A549 (cell line): ENCODE measurements around the gene PTPRD.

Experiments
- CBX2 ChIP-seq: fragments of 200-600 bp; sonication (generic); IDR thresholded peaks from 2 replicates; pipeline ENCODE4 v1.6.1; 2016; ENCODE audit warnings: low read depth, mild to moderate bottlenecking, borderline replicate concordance
- ELK1 ChIP-seq: fragments of 150-350 bp; IDR thresholded peaks from 2 replicates; pipeline ENCODE4 v1.6.1; 2014; ENCODE audit warnings: low read depth, mild to moderate bottlenecking, low read length
- EP300 ChIP-seq, 2 experiments: fragments of >200 bp; sonication (Bioruptor Twin); formaldehyde crosslinking; IDR thresholded peaks; 2 replicates in 1 of 2; 3 replicates in 1 of 2; pipeline ENCODE4 v1.6.1; 2016 to 2017
- KDM5A ChIP-seq: fragments of 200-600 bp; sonication (generic); IDR thresholded peaks from 2 replicates; pipeline ENCODE4 v1.6.1; 2016; ENCODE audit warnings: antibody characterized with exemption, mild to moderate bottlenecking
- MAFK ChIP-seq: fragments of 450-650 bp; IDR thresholded peaks from 2 replicates; pipeline ENCODE4 v1.6.1; 2014; ENCODE audit not compliant: partially characterized antibody
- MAZ ChIP-seq: fragments of 150-350 bp; IDR thresholded peaks from 2 replicates; pipeline ENCODE4 v1.6.1; 2014; ENCODE audit warnings: antibody characterized with exemption, low read depth, low read length, borderline replicate concordance
- POLR2A ChIP-seq: IDR thresholded peaks from 2 replicates; pipeline ENCODE4 v1.6.1; 2012; ENCODE audit warnings: mild to moderate bottlenecking, low read length
- RAD21 ChIP-seq, 2 experiments: fragments of >200 bp in 1 of 2; sonication (Bioruptor Twin) in 1 of 2; formaldehyde crosslinking in 1 of 2; IDR thresholded peaks in 1 of 2; conservative IDR thresholded peaks in 1 of 2; 2 replicates in 1 of 2; 3 replicates in 1 of 2; pipeline ENCODE4 v1.6.1; 2012 to 2018; ENCODE audit warnings: inconsistent platforms in 1 of 2
- RCOR1 ChIP-seq: fragments of 150-350 bp; IDR thresholded peaks from 2 replicates; pipeline ENCODE4 v1.6.1; 2014; ENCODE audit warnings: antibody characterized with exemption, low read length, low read depth
- RNF2 ChIP-seq: fragments of 200-600 bp; sonication (generic); IDR thresholded peaks from 2 replicates; pipeline ENCODE4 v1.6.1; 2016; ENCODE audit warnings: low read depth, mild to moderate bottlenecking, antibody characterized with exemption, moderate library complexity, borderline replicate concordance
- TF ChIP-seq, protein P1 (sequence below): fragments of >200 bp; sonication (Bioruptor Twin); formaldehyde crosslinking; IDR thresholded peaks from 3 replicates; pipeline ENCODE4 v1.5.1; 2016
- TF ChIP-seq, protein P2 (sequence below): fragments of 200-600 bp; sonication (generic); IDR thresholded peaks from 2 replicates; pipeline ENCODE4 v1.6.1; 2016; ENCODE audit warnings: antibody characterized with exemption, mild to moderate bottlenecking, moderate library complexity
- TF ChIP-seq, protein P3 (sequence below): fragments of 250-450 bp; sonication (Bioruptor Pico); IDR thresholded peaks from 2 replicates; pipeline ENCODE4 v1.5.0; 2021; ENCODE audit warnings: mild to moderate bottlenecking, moderate library complexity, borderline replicate concordance

- TF ChIP-seq EP300 (IDR thresholded peaks at IDR 0.05) = no peak
- TF ChIP-seq, protein P1, sequence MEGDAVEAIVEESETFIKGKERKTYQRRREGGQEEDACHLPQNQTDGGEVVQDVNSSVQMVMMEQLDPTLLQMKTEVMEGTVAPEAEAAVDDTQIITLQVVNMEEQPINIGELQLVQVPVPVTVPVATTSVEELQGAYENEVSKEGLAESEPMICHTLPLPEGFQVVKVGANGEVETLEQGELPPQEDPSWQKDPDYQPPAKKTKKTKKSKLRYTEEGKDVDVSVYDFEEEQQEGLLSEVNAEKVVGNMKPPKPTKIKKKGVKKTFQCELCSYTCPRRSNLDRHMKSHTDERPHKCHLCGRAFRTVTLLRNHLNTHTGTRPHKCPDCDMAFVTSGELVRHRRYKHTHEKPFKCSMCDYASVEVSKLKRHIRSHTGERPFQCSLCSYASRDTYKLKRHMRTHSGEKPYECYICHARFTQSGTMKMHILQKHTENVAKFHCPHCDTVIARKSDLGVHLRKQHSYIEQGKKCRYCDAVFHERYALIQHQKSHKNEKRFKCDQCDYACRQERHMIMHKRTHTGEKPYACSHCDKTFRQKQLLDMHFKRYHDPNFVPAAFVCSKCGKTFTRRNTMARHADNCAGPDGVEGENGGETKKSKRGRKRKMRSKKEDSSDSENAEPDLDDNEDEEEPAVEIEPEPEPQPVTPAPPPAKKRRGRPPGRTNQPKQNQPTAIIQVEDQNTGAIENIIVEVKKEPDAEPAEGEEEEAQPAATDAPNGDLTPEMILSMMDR = no peak
- TF ChIP-seq RNF2 = no peak
- no peak for TF ChIP-seq MAZ
- TF ChIP-seq, protein P2, sequence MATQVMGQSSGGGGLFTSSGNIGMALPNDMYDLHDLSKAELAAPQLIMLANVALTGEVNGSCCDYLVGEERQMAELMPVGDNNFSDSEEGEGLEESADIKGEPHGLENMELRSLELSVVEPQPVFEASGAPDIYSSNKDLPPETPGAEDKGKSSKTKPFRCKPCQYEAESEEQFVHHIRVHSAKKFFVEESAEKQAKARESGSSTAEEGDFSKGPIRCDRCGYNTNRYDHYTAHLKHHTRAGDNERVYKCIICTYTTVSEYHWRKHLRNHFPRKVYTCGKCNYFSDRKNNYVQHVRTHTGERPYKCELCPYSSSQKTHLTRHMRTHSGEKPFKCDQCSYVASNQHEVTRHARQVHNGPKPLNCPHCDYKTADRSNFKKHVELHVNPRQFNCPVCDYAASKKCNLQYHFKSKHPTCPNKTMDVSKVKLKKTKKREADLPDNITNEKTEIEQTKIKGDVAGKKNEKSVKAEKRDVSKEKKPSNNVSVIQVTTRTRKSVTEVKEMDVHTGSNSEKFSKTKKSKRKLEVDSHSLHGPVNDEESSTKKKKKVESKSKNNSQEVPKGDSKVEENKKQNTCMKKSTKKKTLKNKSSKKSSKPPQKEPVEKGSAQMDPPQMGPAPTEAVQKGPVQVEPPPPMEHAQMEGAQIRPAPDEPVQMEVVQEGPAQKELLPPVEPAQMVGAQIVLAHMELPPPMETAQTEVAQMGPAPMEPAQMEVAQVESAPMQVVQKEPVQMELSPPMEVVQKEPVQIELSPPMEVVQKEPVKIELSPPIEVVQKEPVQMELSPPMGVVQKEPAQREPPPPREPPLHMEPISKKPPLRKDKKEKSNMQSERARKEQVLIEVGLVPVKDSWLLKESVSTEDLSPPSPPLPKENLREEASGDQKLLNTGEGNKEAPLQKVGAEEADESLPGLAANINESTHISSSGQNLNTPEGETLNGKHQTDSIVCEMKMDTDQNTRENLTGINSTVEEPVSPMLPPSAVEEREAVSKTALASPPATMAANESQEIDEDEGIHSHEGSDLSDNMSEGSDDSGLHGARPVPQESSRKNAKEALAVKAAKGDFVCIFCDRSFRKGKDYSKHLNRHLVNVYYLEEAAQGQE = no peak
- no peak for TF ChIP-seq ELK1
- no peak for TF ChIP-seq CBX2
- TF ChIP-seq RAD21 (conservative IDR thresholded peaks at IDR 0.05 in 1 of 2, IDR thresholded peaks at IDR 0.05 in 1 of 2) = no peak
- TF ChIP-seq KDM5A = no peak
- TF ChIP-seq POLR2A = no peak
- TF ChIP-seq MAFK = no peak
- TF ChIP-seq RCOR1 = no peak
- TF ChIP-seq, protein P3, sequence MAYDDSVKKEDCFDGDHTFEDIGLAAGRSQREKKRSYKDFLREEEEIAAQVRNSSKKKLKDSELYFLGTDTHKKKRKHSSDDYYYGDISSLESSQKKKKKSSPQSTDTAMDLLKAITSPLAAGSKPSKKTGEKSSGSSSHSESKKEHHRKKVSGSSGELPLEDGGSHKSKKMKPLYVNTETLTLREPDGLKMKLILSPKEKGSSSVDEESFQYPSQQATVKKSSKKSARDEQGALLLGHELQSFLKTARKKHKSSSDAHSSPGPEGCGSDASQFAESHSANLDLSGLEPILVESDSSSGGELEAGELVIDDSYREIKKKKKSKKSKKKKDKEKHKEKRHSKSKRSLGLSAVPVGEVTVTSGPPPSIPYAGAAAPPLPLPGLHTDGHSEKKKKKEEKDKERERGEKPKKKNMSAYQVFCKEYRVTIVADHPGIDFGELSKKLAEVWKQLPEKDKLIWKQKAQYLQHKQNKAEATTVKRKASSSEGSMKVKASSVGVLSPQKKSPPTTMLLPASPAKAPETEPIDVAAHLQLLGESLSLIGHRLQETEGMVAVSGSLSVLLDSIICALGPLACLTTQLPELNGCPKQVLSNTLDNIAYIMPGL (CRISPR knock-in tag) = no peak
These were observed 1886.1 kb downstream of the PTPRD start for GRCh38 chr9:8726692-8727091.
